Panc1 (cell line): Measurements from ENCODE around the gene QPCT.

Experiments
- POLR2AphosphoS5 ChIP-seq: IDR thresholded peaks from 2 replicates; pipeline ENCODE4 v1.6.1; 2012; ENCODE audit warnings: mild to moderate bottlenecking, low read depth, low read length, moderate library complexity
- SIN3A ChIP-seq: IDR thresholded peaks from 2 replicates; pipeline ENCODE4 v1.6.1; 2012; ENCODE audit warnings: low read depth, mild to moderate bottlenecking, low read length, moderate library complexity, borderline replicate concordance; ENCODE audit not compliant: insufficient read depth
- TCF7L2 ChIP-seq: IDR thresholded peaks from 2 replicates; pipeline ENCODE4 v1.6.1; 2011; ENCODE audit warnings: mild to moderate bottlenecking, low read depth, low read length, inconsistent platforms
- TF ChIP-seq, protein P1 (sequence below), 2 experiments: IDR thresholded peaks; 2 replicates each; pipeline ENCODE4 v1.6.1; 2011 to 2012; ENCODE audit warnings: low read depth in 2 of 2, control low read depth in 1 of 2, low read length in 1 of 2, mild to moderate bottlenecking in 1 of 2, moderate library complexity in 1 of 2; ENCODE audit not compliant: insufficient read depth in 1 of 2
- TF ChIP-seq, protein P2 (sequence below): fragments of 450-650 bp; IDR thresholded peaks from 2 replicates; pipeline ENCODE4 v1.5.1; 2017; ENCODE audit warnings: mild to moderate bottlenecking

DNA sequence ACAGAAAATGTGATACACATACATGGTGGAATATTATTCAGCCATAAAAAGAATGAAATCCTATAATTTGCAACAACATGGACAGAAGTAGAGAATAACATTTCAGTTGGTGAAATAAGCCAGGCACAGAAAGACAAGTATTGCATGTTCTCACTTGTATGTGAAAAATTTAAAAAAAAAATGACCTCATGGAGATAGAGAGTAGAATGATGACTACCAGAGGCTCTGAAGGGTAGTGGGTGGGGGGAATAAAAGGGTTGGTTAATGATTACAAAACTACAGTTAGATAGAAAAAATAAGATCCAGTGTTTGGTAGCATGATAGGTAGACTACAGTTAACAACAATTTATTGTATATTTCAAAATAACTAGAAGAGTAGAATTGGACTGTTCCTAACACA is 44.3 kb upstream of the QPCT start:
- TF ChIP-seq, protein P1, sequence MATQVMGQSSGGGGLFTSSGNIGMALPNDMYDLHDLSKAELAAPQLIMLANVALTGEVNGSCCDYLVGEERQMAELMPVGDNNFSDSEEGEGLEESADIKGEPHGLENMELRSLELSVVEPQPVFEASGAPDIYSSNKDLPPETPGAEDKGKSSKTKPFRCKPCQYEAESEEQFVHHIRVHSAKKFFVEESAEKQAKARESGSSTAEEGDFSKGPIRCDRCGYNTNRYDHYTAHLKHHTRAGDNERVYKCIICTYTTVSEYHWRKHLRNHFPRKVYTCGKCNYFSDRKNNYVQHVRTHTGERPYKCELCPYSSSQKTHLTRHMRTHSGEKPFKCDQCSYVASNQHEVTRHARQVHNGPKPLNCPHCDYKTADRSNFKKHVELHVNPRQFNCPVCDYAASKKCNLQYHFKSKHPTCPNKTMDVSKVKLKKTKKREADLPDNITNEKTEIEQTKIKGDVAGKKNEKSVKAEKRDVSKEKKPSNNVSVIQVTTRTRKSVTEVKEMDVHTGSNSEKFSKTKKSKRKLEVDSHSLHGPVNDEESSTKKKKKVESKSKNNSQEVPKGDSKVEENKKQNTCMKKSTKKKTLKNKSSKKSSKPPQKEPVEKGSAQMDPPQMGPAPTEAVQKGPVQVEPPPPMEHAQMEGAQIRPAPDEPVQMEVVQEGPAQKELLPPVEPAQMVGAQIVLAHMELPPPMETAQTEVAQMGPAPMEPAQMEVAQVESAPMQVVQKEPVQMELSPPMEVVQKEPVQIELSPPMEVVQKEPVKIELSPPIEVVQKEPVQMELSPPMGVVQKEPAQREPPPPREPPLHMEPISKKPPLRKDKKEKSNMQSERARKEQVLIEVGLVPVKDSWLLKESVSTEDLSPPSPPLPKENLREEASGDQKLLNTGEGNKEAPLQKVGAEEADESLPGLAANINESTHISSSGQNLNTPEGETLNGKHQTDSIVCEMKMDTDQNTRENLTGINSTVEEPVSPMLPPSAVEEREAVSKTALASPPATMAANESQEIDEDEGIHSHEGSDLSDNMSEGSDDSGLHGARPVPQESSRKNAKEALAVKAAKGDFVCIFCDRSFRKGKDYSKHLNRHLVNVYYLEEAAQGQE (IDR thresholded peaks at IDR 0.05; ENCODE audit: insufficient read depth in 1 of 2, low read depth in 2 of 2, low read length in 1 of 2), result no peak
- TF ChIP-seq, protein P2, sequence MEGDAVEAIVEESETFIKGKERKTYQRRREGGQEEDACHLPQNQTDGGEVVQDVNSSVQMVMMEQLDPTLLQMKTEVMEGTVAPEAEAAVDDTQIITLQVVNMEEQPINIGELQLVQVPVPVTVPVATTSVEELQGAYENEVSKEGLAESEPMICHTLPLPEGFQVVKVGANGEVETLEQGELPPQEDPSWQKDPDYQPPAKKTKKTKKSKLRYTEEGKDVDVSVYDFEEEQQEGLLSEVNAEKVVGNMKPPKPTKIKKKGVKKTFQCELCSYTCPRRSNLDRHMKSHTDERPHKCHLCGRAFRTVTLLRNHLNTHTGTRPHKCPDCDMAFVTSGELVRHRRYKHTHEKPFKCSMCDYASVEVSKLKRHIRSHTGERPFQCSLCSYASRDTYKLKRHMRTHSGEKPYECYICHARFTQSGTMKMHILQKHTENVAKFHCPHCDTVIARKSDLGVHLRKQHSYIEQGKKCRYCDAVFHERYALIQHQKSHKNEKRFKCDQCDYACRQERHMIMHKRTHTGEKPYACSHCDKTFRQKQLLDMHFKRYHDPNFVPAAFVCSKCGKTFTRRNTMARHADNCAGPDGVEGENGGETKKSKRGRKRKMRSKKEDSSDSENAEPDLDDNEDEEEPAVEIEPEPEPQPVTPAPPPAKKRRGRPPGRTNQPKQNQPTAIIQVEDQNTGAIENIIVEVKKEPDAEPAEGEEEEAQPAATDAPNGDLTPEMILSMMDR, result no peak
- no peak for TF ChIP-seq TCF7L2
- no peak for TF ChIP-seq SIN3A
- TF ChIP-seq POLR2AphosphoS5, result no peak
